Limb (tissue), 2 donors: ENCODE data around the gene TENT4B.

Experiments used
- DNase-seq, 2 donors: peaks; one replicate each; pipeline ENCODE4 v3.0.0-alpha.2; 2016; ENCODE audit errors: extremely low spot score in 2 of 2

Gene TENT4B

DNA sequence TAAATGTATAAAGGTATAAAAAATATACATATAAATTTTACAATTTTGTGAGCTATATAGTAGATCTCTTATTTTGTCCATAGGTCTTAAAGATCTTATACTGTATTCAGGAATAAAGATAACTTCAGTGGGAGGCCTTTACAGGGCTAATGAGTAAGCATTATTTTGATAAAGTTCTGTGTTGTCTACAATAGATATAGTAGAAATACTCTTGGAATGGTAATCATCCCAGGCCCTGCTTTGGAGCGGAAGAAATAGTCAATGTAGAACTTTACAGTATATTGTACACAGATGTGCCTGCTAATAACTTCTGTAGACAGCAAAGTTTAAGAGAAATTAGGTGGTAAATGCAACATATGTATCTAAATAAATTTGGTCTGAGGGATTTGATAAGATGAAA, 42.6 kb downstream of the TENT4B start:
- DNase-seq = no peak

DNA sequence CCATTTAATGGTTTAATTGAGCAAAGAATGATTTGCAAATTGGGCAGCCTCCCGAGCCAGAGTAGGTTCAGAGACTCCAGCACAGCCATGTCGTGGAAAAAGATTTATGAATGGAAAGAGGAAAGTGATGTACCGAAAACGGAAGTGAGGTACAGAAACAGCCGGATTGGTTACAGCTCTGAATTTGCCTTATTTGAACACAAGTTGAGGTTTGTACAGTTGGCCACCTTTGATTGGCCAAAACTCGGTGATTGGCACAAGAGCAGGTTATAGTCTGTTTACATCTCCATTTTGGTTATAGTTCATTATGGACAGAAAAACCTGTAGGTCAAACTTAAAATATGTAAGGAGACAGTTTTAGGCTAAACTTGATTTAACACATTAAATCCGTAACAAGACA, 44.5 kb downstream of the TENT4B start:
- DNase-seq = no peak

DNA sequence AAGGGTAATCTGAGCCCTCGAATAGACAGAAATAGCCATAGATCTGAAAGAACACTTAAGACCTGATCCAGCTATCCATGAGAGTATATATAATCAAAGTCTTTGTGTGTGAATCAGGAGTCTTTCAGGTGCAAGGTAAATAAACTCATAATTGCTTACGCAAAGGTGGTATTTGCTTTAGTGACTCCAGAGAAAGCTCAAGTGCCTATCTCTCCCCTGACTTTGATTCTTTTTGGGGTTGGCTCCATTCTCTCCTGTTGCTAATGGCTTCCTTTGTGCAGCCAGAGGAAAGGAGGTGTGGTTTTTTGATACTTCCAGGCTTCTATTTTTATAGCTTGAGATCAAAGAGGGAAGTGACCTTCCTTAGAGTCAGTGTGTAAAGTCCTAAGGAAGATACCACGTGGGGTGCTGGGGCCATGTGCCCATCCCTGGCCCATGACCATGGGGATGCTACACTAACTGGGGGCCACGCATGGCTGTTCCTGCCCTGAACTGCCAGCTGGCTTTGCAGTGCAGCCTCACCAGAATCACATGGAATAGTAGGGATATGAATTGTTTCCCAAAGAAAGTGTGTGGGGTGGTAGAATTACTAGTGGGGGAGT, 45.8 kb downstream of the TENT4B start:
- DNase-seq = no peak

DNA sequence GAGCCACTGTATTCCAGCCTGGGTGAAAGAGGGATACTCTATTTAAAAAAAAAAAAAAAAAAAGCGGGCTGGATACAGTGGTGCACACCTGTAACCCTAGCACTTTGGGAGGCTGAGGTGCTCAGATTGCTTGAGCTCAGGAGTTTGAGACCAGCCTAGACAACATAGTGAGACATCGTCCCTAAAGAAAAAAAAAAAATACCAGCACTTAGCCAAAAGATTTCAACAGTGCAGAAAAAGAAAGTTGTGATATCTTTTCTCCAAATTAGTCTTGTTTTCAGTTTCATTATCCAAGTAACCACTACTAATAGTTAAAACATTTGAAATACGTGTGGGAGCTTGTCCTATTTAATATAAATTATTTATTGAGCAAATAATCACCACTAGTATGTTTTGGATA, 48.7 kb downstream of the TENT4B start:
- DNase-seq = no peak

DNA sequence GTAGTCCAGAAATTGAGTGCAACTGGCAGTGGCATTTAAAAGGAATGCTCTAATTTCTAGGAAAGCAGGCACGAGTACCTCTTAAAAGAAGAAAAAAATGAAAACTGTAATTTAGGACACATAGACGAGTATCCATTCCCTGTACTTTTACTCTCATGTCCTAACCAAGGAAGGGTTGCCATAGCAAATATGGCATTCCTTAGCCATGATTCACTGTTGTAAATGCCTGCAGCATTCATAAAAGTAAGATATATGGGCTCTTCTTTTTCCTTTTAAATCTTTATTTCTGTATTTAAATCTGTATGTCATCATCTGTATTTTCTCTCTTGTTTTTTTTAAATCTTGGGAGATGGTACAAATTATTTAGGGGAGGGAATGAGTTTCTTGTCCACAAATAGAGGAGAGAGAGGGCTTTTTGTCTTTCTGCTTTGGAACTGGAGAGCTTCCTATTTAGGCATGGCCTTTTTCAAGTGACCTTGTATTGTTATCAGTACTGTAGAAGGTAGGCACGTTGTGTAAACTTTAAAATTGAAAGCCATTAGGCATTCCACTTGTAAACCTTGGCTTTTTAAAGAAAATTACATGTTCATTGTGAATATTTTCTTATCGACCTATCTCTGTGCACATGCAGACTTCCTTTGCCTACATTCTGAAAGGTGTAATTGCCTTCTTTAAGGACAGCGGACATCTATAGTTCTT, 50.0 kb downstream of the TENT4B start:
- peak in 1 of 2 donors; percentile 79 for DNase-seq

- DNase-seq = no peak
Measured at GRCh38 chr16:50203681-50204080, 50.6 kb downstream of the TENT4B start.

GRCh38 chr16:50204453-50205108, 51.5 kb downstream of the TENT4B start:
- no peak for DNase-seq

DNA sequence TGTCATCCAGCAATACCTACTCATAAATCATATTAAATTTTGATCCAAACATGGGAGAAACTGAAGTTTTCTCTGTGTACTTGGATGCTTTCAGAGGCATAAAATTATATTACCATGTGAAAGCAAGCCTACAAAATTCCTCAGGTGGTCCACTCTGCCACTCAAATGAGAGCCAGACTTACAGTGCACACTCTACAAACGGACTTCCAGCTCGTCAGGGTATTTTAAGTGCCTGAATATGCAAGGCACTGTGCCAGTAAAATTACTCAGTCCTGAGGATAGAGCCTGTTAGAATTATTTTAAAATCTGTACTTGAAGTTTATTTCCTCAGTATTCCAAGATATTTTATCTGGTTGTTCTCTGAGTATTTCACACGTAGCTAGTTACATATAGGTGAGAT, 54.5 kb downstream of the TENT4B start:
- DNase-seq = no peak

- DNase-seq = no peak
Measured at GRCh38 chr16:50208460-50208931, 55.4 kb downstream of the TENT4B start.

DNA sequence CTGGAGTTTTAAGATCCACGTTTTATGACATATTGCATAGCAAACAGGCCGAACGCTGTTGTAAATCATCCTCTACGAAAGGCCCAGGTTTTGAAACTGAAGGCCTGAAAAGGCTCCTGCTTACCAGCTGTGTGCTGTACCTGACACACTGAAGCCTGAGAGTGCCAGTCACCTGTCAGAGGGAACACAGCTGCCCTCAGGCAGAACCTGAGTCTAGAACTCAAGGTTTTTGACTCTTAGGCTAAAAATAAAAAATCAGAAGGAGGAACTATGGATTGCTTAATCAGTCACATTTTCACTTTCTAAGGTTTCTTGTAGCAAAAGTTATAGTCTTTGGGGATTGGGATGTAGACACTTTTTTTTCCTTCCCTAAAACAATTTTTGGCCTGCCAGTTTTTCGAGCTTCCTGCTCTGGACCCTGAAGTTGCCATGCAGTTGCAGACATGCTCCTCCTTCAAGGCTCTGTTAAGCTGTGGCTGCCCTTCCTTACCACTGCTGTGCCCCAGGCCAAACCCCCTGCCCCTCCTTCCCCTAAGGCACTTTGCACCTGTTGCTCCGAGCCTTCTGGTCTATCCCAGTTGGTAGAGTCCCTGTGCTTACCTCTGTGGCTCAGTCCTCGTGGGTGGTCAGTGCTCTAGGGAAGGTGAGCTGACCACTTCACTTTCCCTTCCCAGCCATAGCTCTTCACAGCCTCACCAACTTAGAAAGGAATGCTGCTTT, 56.6 kb downstream of the TENT4B start:
- peak in 1 of 2 donors; percentile 36 for DNase-seq

GRCh38 chr16:50210266-50211038, 57.3 kb downstream of the TENT4B start:
- peak; percentile 74 to 81 for DNase-seq

DNA sequence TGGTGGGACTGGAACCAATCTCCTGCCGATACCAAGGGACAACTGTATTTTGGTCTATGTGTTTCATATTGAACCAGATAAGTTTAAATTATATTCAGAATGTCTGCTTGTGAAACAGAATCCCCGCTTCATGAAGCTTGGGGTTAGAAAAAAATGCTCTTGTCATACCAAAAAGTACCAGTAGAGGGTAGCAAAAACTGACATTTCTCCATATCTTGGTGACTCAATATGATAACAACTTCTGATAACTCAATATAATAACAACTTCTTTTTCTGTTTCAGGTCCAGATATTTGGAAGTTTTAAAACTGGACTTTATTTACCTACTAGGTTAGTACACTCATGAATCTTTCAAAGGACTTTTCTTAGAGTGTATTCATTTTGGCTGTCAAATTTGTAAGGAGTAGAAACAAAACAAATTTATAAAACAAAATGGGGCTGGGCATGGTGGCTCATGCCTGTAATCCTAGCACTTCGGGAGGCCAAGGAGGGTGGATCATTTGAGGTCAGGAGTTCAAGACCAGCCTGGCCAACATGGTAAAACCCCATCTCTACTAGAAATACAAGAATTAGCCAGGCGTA, 60.9 kb downstream of the TENT4B start:
- peak in 1 of 2 donors; percentile 60 for DNase-seq

GRCh38 chr16:50215680-50216079, 62.6 kb downstream of the TENT4B start:
- no peak for DNase-seq

GRCh38 chr16:50216231-50216630, 63.1 kb downstream of the TENT4B start:
- DNase-seq = no peak

GRCh38 chr16:50219402-50219975, 66.4 kb downstream of the TENT4B start:
- DNase-seq = no peak

DNA sequence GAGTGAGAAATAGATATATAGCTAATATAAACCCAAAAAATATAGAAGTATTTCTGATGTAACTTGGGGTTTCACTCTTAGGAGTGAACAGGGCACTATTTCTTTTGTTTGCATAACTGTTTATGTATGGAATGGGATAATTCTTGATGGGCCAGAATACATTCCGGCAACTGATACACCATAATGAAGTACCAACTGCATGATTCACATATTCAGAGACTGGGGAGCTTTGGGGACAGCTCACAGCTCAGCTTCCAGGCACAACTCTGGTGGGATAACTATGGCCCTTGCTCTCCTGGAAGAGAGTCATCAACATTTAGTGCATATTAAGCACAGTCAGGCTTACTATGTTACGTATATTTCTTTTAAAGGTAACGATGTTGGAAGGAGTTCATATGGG, 71.2 kb downstream of the TENT4B start:
- no peak for DNase-seq

DNA sequence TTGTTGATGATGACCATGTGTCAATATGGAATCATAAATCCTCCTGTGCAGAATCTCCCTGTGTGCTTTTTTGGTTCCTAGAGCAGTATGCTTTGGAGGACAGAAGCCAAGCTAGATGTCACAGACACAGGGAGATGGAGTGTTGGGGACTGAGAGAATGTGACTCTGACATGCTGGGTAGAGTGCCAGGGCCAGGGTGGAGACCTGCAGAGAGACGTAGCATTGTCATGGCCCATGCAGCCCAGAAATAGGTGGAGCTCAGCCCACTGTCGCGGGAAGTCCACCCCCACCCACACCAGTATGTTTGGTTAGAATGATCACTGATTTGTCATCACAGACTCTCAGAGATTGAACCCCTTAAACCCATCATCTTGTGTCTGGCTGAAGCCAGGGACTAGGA, 74.0 kb downstream of the TENT4B start:
- no peak for DNase-seq

DNA sequence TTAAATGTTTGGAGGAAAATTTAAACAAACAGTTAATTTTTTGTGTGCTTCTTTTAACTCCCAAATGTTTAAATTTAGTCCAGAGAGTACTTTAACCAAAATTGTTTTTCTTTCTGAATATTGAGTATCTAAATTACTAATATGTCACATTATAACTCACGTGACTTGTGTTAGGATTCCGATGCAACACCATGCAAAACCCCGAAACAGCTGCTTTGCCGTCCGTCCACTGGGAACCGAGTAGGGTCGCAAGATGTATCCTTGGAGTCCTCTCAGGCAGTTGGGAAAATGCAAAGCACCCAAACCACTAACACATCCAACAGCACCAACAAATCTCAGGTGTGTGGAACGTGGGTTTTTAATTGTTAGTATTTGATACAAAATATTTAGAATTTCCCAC, 74.6 kb downstream of the TENT4B start:
- DNase-seq = no peak

- no peak for DNase-seq
Measured at GRCh38 chr16:50228364-50228868, 75.3 kb downstream of the TENT4B start.

DNA sequence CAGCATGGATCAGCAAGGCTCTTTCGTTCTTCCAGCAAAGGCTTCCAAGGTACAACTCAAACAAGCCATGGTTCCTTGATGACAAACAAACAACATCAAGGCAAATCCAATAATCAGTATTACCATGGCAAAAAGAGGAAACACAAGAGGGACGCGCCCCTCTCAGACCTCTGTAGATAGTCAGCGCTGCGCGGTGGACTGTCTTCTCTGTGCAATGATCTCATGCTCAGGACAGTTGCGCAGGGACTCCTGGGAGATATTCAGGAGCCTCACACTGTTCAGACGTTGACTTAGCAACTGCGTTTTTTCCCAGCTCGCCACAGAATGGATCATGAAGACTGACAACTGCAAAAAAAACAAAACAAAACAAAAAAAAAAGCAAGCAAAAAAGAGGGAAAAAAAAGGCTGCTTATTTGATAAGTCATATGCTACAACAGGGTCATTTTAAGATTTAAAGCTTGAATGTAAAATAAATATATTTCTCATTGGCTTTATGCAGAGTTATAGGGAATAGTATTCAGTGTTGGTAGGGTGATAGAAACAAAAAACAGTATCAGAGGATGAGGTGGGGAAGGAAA, 76.1 kb downstream of the TENT4B start:
- no peak for DNase-seq
